T1000 (cell line): ENCODE data around the gene ANAPC5.
"Not testable (repeated sequence)": the region's sequence is repeated elsewhere in the genome, so short reads cannot be mapped to it uniquely, and the experiment has no call there.

ENCODE experiments used
- DNase-seq: peaks from one replicate; lab custom pipeline; 2025; ENCODE audit warnings: mixed read lengths; lab: John Stamatoyannopoulos, UW

The ANAPC5 gene, protein sequence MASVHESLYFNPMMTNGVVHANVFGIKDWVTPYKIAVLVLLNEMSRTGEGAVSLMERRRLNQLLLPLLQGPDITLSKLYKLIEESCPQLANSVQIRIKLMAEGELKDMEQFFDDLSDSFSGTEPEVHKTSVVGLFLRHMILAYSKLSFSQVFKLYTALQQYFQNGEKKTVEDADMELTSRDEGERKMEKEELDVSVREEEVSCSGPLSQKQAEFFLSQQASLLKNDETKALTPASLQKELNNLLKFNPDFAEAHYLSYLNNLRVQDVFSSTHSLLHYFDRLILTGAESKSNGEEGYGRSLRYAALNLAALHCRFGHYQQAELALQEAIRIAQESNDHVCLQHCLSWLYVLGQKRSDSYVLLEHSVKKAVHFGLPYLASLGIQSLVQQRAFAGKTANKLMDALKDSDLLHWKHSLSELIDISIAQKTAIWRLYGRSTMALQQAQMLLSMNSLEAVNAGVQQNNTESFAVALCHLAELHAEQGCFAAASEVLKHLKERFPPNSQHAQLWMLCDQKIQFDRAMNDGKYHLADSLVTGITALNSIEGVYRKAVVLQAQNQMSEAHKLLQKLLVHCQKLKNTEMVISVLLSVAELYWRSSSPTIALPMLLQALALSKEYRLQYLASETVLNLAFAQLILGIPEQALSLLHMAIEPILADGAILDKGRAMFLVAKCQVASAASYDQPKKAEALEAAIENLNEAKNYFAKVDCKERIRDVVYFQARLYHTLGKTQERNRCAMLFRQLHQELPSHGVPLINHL

DNA sequence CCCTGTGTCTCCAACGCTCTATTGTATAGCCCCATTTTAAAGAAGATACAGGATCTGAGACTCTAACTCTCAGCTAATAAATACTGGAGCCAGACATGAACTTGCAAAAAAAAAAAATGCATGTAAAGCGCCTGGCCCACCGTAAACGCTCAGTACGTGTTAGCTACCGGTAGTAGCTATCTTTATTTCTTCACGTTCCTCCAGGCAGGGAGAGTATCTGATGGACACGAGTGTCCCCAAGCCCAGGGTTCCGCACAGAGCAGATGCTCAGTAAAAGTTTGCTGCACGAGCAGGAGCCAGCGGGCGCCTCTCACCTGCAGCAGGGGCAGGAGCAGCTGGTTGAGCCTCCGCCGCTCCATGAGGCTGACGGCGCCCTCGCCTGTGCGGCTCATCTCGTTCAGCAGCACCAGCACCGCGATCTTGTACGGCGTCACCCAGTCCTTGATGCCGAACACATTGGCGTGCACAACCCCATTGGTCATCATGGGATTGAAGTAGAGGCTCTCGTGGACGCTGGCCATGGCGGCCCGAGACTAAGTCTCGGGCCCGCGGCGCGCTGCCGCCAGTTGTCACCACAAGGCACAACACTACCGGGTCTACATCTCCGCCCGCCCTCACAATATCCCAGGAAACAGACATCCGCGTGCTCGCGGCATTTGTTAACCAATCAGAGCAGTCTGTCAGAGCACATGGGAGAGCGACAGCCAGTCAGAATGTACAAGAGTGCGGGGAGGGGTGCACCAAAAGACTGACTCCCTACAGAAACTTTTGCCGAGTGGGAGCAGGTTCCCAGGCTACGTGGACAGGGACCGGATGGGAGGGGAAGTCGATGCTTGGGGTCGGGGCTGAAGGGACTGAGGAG lies at the start of gene ANAPC5:
ANAPC5 (minus strand) TSS at position 592 of the 862 bp plus-strand sequence; CDS start at position 521, 71 bp downstream.
- DNase-seq = peak; percentile 94

DNA sequence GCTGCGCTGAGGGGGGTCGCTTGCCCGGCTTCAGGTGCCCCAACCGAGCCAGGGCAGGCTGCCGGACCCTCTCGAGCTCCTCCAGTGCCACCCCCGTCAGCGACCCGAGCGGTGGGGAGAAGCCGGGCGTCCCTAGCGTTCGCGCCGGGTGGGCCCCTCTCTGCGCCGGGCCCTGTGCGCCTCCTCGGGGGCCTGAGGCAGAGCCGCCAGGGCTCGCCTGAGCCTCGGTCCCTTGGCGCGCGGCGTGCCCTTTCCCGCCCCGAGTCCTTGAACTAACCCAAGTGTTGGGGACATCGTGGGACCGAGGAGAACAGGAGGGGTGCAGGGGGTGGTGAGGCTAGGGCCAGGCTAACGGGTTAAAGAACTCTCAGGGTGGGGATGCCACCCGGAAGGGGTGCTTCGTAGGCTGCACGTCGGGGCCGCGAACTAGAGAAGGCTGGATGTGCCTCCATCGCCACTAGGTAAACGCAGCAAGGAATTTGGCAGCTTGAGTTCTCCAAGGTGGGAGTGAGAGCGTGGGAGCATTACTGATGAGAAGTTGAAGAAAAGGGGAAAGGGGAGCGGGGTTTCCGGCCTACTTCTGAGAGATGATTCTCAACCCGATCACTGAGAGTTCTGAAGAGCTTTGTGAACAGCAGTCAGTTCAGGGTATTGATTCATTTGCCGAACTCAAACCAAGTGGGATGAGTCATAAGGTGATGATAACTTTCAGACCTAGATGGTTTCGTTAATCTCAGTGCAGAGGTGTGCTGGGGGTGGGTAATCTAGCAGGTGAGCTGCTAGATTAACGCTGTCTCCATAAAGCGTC lies 48.3 kb upstream of the ANAPC5 start:
- DNase-seq = peak; percentile 97

DNA sequence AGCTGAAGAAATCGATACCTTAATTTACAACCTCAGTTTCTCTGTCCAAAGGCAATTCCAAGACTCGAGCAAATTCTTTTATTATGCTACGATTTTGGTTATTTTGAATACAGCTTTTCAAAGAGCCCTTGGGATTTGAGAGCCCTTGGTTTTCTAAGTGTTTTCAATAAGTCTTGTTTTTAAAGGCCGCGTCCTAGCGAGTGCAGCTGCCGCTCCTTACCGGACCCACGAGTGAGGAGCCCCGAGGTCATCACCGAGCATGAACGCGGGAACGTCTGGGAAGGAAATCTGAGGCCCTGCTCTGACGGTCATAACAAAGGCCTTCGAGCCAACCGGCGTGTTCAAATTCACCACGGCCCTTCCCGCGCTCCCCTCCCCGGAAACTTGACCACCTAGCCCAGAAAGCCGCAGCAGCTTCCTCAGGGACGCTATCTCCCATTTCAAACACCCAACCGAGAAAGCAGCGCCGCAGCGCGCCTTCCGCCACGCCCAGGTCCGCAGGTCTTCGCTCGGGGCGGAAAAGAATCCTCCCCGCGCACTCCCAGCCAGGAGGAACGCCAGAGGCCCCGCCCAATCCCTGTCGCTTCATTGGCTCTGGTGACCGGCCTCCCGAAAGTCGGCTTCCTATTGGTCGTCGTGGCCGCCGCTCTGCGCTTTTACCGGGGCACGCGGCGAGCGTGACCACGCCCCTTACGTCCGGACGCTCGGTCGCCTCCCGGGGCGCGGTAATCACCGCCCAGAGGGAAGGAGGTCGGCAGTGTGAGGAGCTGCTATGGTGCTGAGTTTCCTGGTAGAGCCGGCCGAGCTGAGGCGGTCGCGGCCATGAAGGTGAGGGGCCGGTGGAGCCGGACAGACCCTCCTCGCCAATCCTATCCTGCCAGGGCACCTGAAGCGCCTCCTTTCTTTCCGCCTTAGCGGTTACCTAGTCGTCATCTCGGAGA lies 47.5 kb upstream of the ANAPC5 start, which contains the start of gene RNF34:
RNF34 (plus strand) TSS at position 728 of the 941 bp plus-strand sequence; CDS start at position 823, 95 bp downstream.
- DNase-seq = peak; percentile 100

DNA sequence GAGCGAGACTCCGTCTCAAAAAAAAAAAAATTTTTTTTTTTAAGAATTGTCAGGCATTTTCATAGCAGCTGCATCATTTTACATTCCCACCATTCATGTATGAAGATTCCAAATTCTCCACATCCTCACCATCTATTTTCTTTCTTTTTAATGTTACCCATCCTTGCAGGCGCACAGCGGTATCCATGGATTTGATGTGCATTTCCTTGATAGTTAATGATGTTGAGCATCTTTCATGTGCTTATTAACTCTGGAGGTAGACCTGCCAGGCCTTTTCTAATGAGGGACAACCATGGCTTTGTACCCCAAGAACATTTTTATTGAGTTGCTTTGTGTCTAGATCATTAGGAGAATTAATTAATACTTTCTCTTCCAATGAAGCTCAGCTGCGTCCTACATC lies 46.1 kb upstream of the ANAPC5 start:
- no peak for DNase-seq

DNA sequence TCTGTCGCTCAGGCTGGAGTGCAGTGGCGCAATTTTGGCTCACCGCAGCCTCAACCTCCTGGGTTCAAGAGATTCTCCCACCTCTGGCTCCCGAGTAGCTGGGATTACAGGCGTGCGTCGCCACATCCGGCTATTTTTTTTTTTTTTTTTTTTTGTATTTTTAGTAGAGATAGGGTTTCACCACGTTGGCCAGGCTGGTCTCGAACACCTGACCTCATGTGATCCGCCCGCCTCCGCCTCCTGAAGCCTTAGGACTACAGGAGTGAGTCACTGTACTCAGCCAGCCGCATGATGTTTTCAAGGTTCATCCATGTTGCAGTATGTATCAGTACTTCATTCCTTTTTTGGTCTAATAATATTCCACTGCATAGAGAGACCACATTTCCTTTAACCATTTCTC lies 45.3 kb upstream of the ANAPC5 start:
- DNase-seq = no peak

DNA sequence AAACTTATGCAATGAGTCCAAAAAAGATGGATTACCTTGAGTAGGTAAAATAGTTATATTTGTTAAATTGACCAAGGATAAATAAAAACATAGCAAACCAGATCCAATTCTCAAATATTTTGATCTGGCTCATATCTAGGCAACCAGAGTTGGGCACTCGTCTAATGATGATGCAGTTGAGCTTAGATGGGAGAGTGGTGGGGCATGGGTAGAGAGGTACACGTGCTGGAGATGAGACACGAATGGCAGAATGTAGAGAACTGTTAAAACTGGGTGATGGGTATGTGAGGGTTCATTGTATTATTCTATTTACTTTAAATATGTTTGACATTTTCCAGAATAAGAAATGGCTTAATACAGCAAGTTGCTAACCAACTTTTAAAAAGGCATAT lies 40.1 kb upstream of the ANAPC5 start:
- DNase-seq = no peak

DNA sequence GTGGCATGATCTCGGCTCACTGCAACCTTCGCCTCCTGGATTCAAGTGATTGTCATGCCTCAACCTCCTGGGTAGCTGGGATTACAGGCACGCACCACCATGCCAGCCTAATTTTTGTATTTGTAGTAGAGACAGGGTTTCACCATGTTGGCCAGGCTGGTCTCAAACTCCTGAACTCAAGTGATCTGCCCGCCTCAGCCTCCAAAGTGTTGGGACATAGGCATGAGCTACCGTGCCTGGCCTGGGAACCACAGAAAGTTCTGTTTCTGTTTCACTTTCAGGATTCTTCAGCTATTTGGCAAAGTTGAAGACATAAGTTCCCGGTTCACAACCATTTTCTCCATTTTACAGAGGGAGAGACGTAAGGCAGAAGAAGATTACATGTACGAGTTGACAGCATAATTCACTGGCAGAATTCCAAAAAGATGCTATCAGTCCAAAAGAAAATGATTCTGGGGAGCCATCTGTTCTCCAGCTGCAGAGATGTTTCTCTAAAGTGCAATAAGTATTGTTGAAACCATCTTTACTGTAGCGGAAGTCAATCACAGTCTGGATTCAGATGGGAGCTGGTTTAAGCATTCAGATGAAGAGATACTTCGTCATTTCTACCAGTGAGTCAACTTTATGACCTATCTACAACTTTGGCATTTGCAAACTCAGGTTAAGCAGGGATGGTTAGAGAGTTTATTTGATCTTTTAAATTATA lies 39.6 kb upstream of the ANAPC5 start:
- DNase-seq = no peak

DNA sequence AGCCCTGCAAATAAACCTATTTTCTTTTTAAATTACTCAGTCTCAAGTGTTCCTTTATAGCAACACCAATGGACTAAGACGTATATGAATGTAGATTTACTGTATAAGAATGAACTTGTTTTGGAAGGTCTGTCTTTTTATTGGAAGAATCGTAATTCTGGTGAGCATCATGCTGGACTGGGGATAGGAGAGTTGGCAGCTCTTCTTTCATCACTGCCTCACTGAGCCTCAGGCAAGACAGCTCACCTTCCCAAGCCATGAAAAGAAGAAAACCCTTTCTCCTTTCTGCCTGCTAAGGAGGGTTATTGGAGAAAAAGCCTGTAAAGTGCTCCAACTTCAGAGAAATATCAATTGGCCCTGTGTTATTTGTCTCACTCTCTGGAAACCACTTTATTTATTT lies 38.6 kb upstream of the ANAPC5 start:
- no peak for DNase-seq

DNA sequence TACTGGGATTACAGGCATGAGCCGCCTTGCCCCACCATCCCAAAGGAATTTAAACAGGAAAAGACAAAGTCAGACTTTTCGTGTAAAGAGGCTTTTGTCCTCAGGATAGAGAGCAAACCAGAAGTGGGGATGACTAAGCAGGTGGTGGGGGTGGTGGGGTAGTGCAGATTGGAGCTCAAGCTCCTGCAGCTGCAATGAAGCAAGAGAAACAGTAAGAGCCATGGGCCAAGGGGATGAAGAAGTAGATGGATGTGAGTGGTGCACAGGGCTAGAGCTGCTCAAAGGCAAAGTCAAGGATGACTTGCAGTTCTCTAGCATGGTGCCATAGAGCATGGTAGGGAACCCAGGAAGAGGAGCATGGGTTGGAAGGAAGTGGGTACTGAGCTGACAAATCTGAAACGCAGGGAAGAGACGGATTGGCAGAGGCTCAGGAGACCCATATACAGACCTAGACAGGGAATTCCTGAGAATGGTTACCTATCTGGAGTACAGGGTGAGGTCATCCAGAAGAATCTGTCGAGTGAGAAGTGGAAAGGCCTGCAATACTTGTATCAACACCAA lies 36.3 kb upstream of the ANAPC5 start:
- peak; percentile 76 for DNase-seq

DNA sequence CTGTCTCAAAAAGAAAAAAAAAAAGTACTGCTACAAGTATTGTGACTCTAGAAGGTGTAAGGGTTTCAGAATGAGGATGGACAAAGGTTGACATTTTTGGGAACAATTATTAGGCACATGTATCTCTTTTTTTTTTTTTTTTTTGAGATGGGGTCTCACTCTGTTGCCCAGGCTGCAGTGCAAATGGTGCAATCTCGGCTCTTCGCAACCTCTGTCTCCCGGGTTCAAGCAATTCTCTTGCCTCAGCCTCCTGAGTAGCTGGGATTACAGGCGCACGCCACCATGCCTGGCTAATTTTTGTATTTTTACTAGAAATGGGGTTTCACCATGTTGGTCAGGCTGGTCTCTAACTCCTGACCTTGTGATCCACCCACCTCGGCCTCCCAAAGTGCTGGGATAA lies 32.7 kb upstream of the ANAPC5 start:
- DNase-seq = not testable (repeated sequence)

DNA sequence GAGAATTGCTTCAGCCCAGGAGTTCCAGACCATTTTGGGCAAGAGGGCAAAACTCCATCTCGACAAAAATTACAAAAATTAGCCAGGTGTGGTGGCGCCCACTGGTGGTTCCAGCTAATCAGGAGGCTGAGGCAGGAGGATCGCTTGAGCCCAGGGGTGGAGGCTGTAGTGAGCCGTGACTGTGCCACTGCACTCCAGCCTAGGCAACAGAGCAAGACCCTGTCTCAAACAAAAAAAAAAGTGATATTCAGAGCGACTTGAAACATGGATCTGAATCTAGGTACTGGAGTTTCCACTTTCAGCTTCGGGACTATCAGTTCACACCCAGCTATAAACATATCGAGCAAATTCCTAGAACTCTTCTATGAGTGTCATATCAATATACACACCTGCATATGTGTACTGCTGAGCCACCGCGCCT lies 31.4 kb upstream of the ANAPC5 start:
- no peak for DNase-seq

DNA sequence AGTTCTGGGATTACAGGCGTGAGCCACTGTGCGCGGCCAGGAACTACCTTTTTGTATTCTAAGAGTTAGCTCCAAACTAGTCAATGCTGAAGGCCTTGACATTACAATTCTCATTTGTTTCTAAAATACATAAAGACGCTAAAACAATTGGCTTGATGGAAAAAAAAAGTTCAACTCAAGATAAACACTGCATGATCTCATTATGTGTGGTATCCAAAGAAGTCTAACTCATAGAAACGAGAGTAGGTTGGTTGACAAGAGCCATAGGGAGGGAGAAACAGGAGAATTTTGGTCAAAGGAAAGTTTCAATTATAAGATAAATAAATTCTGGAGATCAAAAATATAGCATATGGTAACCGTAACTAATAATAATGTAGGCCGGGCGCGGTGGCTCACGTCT lies 27.7 kb upstream of the ANAPC5 start:
- DNase-seq = no peak

DNA sequence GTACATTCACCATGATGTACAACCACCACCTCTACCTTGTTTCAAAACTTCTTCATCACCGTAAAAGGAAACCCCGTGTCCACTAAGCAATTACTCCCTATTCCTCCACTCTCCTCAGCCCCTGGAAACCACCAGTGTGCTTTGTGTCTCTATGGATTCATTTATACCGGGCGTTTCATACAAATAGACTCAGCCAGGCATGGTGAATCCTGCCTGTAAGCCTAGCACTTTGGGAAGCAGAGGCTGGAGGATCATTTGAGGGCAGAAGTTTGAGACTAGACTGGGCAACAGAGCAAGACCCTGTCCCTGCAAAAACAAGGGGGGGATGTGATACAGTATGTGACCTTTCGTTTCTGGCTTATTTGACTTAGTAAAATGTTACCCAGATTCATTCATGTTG lies 26.5 kb upstream of the ANAPC5 start:
- DNase-seq = no peak

DNA sequence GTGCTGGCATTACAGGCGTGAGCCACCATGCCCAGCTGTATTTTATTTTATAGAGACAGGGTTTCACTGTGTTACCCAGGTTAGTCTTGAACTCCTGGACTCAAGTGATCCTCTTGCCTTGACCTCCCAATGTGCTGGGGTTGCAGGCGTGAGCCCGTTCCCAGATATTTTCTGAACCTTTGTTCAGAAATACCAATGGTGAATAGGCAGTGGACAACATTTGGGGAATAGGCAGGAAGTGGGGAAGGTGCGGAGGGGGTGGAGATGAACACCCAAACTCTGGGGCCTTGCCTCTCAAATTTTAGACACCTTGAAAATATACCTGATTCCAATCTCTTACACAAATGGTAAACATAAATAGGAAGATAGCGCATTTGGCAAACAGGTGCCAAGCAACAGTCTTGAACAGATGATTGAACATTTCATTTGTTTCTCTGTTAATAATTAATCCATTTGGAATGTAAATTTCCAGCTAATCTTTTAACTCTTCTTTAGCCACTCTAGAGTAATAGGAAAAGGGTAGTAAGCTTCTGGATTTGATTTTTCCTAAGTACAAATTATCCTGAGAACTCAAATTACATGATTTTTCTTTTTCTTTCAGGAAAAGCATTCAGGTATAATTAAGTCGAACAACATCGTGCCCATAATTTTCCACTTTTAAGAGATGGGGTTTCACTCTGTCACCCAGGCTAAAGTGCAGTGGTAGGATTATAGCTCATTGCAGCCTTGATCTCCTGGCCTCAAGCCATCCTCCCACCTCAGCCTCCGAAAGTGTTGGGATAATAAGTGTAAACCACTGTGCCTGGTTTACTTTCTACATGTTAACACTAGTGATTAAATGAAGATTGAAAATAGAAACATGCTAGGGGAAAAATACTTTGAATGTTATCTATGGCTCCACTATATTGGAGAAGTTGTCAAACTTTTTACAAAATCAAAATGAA lies 24.8 kb upstream of the ANAPC5 start:
- DNase-seq = no peak

DNA sequence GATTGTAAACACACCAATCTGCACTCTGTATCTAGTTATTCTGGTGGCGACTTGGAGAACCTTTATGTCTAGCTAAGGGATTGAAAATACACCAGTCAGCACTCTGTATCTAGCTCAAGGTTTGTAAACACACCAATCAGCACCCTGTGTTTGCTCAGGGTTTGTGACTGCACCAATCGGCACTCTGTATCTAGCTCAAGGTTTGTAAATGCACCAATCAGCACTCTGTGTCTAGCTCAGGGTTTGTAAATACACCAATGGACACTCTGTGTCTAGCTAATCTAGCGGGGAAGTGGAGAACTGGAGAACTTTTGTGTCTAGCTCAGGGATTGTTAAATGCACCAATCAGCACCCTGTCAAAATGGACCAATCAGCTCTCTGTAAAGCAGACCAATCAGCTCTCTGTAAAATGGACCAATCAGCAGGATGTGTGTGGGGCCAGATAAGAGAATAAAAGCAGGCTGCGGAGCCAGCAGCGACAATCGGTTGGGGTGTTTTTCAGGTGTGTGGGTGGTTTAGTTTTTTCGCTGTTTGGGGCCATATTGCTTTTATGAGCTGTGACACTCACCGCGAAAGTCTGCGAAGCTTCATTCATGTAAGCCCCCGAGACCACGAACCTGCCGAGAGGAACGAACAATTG lies 22.9 kb upstream of the ANAPC5 start:
- DNase-seq = not testable (repeated sequence)

DNA sequence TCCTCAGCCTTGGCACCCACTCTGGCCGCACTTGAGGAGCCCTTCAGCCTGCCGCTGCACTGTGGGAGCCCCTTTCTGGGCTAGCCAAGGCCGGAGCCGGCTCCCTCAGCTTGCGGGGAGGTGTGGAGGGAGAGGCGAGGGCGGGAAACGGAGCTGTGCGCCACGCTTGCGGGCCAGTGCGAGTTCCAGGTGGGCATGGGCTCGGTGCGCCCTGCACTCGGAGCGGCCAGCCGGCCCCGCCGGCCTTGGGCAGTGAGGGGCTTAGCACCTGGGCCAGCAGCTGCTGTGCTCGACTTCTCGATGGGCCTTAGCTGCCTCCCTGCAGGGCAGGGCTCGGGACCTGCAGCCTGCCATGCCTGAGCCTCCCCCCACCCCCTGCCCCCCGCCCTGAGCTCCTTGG lies 22.1 kb upstream of the ANAPC5 start:
- not testable (repeated sequence) for DNase-seq

DNA sequence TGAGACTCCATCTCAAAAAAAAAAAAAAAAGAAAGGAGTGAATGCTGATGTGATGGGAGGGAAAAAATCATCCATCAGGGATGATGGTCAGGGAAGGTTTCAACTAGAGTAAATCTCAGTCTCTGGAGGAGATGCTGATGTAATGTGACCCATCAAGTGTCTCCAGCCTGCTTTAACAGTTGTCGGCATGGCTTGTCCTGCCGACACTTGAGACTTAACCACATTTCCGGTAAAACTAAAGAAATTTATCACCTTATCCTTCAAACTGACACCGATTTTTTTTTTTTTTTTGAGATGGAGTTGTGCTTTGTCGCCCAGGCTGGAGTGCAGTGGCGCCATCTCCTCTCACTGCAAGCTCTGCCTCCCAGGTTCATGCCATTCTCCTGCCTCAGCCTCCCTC lies 21.5 kb upstream of the ANAPC5 start:
- no peak for DNase-seq

DNA sequence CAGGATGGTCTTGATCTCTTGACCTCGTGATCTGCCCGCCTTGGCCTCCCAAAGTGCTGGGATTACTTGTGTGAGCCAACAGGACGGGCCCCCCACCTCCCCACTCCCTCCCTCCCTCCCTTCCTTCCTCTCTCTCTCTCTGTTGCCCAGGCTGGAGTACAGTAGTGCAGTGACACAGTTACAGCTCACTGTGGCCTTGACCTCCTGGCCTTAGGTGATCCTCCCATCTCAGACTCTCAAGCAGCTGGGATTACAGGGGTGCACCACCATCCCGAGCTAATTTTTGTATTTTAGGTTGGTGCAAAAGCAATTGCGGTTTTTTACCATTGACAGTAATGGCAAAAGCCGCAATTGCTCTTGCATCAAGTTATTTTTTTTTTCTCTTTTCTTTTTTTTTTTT lies 19.2 kb upstream of the ANAPC5 start:
- DNase-seq = no peak
